NCI-H526 (cell line): ENCODE data around the gene ATXN10.
"Not testable (repeated sequence)": the region's sequence is repeated elsewhere in the genome, so short reads cannot be mapped to it uniquely, and the experiment has no call there.

ENCODE experiments used
- DNase-seq, 2 experiments: peaks; one replicate each; lab custom pipeline; 2025; lab: John Stamatoyannopoulos, UW

The ATXN10 gene

GRCh38 chr22:45671783-45672563 lies at the start of gene ATXN10:
TSS of gene ATXN10 (plus strand) at chr22:45671834. CDS start at chr22:45672064, 230 bp downstream.
- DNase-seq: peak; percentile 17 to 86

GRCh38 chr22:45621836-45622600 lies 49.6 kb upstream of the ATXN10 start:
- no peak for DNase-seq

- not testable (repeated sequence) for DNase-seq
These were observed 48.0 kb upstream of the ATXN10 start for GRCh38 chr22:45623464-45624145.

GRCh38 chr22:45626198-45626651 lies 45.4 kb upstream of the ATXN10 start:
- no peak for DNase-seq

GRCh38 chr22:45627489-45628233 lies 44.0 kb upstream of the ATXN10 start:
- no peak for DNase-seq

- DNase-seq: no peak
These were observed 43.1 kb upstream of the ATXN10 start for GRCh38 chr22:45628515-45628914.

- no peak for DNase-seq
These were observed 42.1 kb upstream of the ATXN10 start for GRCh38 chr22:45629469-45630089.

GRCh38 chr22:45630436-45630835 lies 41.2 kb upstream of the ATXN10 start:
- DNase-seq: no peak

GRCh38 chr22:45631140-45631840 lies 40.3 kb upstream of the ATXN10 start:
- peak; percentile 58 to 79 for DNase-seq

GRCh38 chr22:45631841-45632238 lies 39.8 kb upstream of the ATXN10 start:
- DNase-seq: no peak

- DNase-seq: no peak
These were observed 38.7 kb upstream of the ATXN10 start for GRCh38 chr22:45632791-45633515.

GRCh38 chr22:45636683-45637082 lies 35.0 kb upstream of the ATXN10 start:
- DNase-seq: no peak

- no peak for DNase-seq
These were observed 33.4 kb upstream of the ATXN10 start for GRCh38 chr22:45638197-45638596.

- no peak for DNase-seq
These were observed 32.5 kb upstream of the ATXN10 start for GRCh38 chr22:45638834-45639746.

GRCh38 chr22:45639747-45640102 lies 31.9 kb upstream of the ATXN10 start:
- no peak for DNase-seq

GRCh38 chr22:45640291-45640940 lies 31.2 kb upstream of the ATXN10 start:
- DNase-seq: no peak

- DNase-seq: no peak
These were observed 30.6 kb upstream of the ATXN10 start for GRCh38 chr22:45640941-45641621.

GRCh38 chr22:45642986-45643385 lies 28.6 kb upstream of the ATXN10 start:
- DNase-seq: no peak
